ENCODE results near the gene EMC6.

EMC6 gene

DNA sequence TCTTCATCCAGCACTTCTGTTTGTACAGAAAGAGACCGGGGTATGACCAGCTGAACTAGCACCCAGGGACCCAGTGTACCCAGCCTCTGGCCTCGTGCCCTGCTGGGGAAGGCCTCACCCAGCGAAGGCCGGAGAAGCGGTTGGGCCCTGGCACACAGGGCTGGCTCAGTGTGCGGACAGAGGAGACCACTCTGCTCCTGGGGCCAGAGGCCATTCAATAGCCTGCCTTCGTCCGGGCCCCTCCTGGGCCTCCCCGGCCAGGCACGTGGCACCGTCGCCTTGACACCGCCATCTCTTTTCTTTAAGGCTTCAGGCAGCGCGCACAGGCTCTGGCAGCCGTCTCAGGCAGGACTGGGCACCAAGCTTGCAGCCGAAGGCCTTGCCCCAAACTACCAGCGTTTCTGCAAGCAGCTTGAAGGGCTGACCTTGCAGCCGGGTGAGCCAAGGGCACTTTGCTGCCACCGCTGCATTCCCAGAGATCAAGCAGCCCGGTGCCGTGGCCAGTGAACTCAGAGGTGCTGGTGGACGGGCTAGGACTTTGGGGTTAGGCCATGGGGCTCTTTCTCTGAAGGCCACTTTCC lies 8.2 kb upstream of the EMC6 start:
- Mint-ChIP-seq H3K4me3 (no peak overlapping the region), H3K27ac (no peak overlapping the region), H3K36me3 (peaks cover 19 to 38% of the 10 kb centered on the region in 2 donors), H3K27me3 (no peaks in the 10 kb centered on the region), H3K4me1 (peaks cover 0 to 4% of the 10 kb centered on the region in 2 donors), H3K9me3 (no peaks in the 10 kb centered on the region)
- ATAC-seq (replicated peaks) = no peak
- no peak for DNase-seq

GRCh38 chr17:3663102-3664011 lies 5.3 kb upstream of the EMC6 start:
- no peak for ATAC-seq (replicated peaks)
- peaks cover 16 to 19% of the 10 kb centered on the region in 2 donors for H3K4me1 Mint-ChIP-seq
- DNase-seq = no peak
- H3K4me3 Mint-ChIP-seq = no peak overlapping the region
- no peaks in the 10 kb centered on the region for H3K9me3 Mint-ChIP-seq
- peaks cover 10 to 26% of the 10 kb centered on the region in 2 donors for H3K36me3 Mint-ChIP-seq
- H3K27me3 Mint-ChIP-seq = no peaks in the 10 kb centered on the region
- no peak overlapping the region for H3K27ac Mint-ChIP-seq

DNA sequence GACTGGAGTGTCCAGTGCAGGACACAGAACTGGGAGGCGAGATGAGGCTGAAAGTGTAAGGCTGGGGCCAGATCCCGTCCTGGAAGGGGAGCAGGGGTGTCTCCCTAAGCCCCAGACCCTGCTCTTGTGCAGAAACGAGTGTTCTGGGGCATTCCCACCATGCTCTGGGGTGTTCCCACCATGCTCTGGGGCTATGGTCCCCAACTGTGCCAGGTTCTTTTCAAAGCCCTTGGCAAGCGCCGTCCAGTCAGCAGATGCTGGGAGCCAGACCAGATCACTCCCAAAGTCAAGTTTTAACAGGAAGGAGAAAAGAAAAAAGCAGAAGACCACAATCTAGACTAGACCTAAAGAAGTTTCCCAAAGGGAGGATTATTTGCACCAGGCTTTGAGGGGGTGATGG lies 2.8 kb upstream of the EMC6 start:
- DNase-seq = no peak
- Mint-ChIP-seq H3K4me1 (peaks cover 20 to 38% of the 10 kb centered on the region in 2 donors), H3K27ac (peak overlapping the region; percentile 74), H3K27me3 (no peaks in the 10 kb centered on the region), H3K36me3 (peaks cover 12 to 25% of the 10 kb centered on the region in 2 donors), H3K4me3 (peak overlapping the region in 1 of 2 donors; percentile 50), H3K9me3 (no peaks in the 10 kb centered on the region)
- no peak for ATAC-seq (replicated peaks)

- DNase-seq (no peak), ATAC-seq (replicated peaks) (no peak)
- Mint-ChIP-seq H3K27me3 (no peaks in the 10 kb centered on the region), H3K36me3 (peaks cover 9 to 21% of the 10 kb centered on the region in 2 donors), H3K9me3 (no peaks in the 10 kb centered on the region), H3K4me1 (peaks cover 21 to 38% of the 10 kb centered on the region in 2 donors), H3K27ac (peak overlapping the region; percentile 49), H3K4me3 (peak overlapping the region; percentile 1 to 50)
These were observed 2.1 kb upstream of the EMC6 start for GRCh38 chr17:3666516-3666915.

DNA sequence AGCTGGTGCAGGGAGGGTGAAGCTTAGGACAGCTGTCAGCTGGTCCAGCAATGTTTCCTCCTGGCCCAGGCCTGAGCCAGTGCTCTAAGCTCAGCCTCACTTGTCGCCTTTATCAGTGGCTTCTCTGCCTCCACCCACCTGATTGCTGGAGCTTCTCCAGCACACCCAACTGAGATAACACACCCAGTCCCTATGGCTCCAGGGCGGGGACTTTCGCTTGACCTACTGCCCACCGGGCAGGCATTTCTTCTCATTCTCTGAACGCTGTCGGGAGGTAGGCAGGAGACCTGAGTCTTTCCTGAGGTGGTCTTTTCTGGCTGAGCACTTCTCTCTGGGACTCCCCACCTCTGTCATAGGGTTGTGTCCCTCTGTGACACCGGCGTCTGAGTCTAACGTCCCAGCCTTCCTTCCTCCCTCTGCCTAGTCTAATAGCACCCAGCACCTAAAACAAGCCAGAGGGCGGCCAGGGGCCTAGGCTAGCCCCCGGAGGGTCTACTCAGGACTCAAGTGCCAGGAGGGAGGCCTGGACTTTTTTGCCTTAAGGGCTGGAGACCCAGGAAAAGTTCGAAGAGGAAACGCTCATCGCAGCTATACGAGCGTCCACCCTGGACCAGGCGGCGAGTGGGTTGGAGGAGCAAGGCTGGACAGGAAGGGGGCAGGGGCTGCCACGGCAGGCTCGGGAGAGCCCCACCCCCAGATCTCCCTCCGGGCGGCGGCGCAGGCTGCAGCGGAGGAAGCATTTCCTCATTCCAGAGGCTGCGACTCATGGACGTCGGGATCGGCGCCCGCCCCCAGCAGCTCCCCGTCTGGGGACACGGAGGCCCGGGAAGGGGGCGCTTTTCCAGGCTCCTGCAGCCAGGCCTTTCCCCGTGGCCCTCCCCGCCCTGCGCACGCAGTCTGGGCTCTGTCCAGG lies 990 bp upstream of the EMC6 start:
- peaks cover 12 to 28% of the 10 kb centered on the region in 2 donors for H3K36me3 Mint-ChIP-seq
- peak overlapping the region; percentile 91 for H3K27ac Mint-ChIP-seq
- H3K9me3 Mint-ChIP-seq = no peaks in the 10 kb centered on the region
- peaks cover 26 to 38% of the 10 kb centered on the region in 2 donors for H3K4me1 Mint-ChIP-seq
- DNase-seq = no peak
- H3K4me3 Mint-ChIP-seq = peak overlapping the region; percentile 91 to 96
- no peaks in the 10 kb centered on the region for H3K27me3 Mint-ChIP-seq
- peak; percentile 1 to 15 for ATAC-seq (replicated peaks)

GRCh38 chr17:3669085-3669347 lies 404 bp downstream of the EMC6 start:
- peaks cover 26 to 52% of the 10 kb centered on the region in 2 donors for H3K4me1 Mint-ChIP-seq
- no peaks in the 10 kb centered on the region for H3K9me3 Mint-ChIP-seq
- ATAC-seq (replicated peaks) = no peak
- DNase-seq = no peak
- H3K27me3 Mint-ChIP-seq = no peaks in the 10 kb centered on the region
- peaks cover 11 to 35% of the 10 kb centered on the region in 2 donors for H3K36me3 Mint-ChIP-seq
- peak overlapping the region; percentile 91 to 96 for H3K4me3 Mint-ChIP-seq
- peak overlapping the region; percentile 97 for H3K27ac Mint-ChIP-seq

GRCh38 chr17:3669548-3669947 lies 936 bp downstream of the EMC6 start:
- Mint-ChIP-seq H3K36me3 (peaks cover 7 to 32% of the 10 kb centered on the region in 2 donors), H3K27ac (peak overlapping the region; percentile 97), H3K27me3 (no peaks in the 10 kb centered on the region), H3K4me1 (peaks cover 27 to 53% of the 10 kb centered on the region in 2 donors), H3K4me3 (peak overlapping the region; percentile 91 to 96), H3K9me3 (no peaks in the 10 kb centered on the region)
- no peak for ATAC-seq (replicated peaks)
- DNase-seq = no peak

DNA sequence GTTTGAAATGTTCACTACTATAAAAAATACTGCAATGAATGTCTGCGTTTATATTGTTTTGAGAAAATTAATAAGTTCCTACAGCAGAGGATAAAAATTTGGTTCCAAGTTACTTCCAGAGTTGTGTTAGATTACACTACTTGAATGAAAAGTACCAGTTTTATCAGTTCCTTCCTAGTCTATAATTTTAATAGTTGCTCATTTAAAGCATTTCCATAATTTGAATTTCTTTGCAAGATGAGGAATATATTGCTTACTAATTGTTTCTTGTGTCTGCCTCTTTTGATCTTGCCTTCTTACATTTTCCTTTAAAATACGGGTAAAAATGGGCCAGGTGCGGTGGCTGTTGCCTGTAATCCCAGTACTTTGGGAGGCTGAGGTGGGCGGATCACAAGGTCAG lies 4.0 kb downstream of the EMC6 start:
- H3K27ac Mint-ChIP-seq = peak overlapping the region; percentile 75
- H3K4me1 Mint-ChIP-seq = peaks cover 21 to 50% of the 10 kb centered on the region in 2 donors
- DNase-seq (no peak), ATAC-seq (replicated peaks) (no peak)
- no peaks in the 10 kb centered on the region for H3K27me3 Mint-ChIP-seq
- peaks cover 12 to 37% of the 10 kb centered on the region in 2 donors for H3K36me3 Mint-ChIP-seq
- no peaks in the 10 kb centered on the region for H3K9me3 Mint-ChIP-seq
- H3K4me3 Mint-ChIP-seq = no peak overlapping the region

GRCh38 chr17:3675886-3676285 lies 7.3 kb downstream of the EMC6 start:
- Mint-ChIP-seq H3K4me3 (no peak overlapping the region), H3K36me3 (peaks cover 18 to 40% of the 10 kb centered on the region in 2 donors), H3K27me3 (no peaks in the 10 kb centered on the region), H3K9me3 (no peaks in the 10 kb centered on the region), H3K4me1 (peaks cover 22 to 42% of the 10 kb centered on the region in 2 donors), H3K27ac (peak overlapping the region; percentile 56)
- DNase-seq (no peak), ATAC-seq (replicated peaks) (no peak)

DNA sequence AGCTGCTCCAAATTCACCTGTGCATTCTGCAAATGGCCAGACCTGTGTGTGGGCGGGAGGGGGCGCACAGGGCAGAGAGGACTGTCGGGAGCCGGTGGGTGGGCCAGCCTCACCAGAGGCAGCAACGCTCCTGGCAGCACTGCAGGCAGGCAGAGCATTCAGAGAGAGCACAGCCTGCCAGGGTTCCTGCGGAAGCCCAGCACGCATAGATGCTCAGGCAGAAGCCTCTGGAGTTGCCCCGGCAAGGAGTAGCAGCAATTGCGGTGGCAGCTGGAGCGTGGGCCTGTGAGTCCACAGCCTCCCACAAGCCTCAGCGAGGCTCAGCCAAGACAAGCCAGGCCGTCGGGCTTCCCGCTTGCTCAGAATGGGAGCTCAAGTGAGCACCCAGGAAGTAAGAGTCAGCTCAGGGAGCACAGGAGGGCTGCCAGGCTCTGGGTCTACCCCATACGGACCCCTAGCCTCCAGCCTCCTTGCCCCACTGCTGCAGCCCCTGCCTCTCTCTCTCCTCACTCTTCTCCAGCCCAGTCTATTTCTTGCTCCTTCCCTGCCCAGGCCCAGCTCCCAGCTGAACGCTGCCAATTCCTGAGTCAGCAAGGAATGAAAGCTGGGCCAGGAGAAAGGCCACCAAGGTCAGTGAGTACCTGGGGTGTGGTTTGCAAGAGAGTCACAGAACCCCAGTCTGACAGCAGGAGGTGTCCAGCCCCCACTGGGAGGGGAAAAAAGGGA lies 9.6 kb downstream of the EMC6 start:
- no peak for ATAC-seq (replicated peaks)
- no peaks in the 10 kb centered on the region for H3K27me3 Mint-ChIP-seq
- no peaks in the 10 kb centered on the region for H3K9me3 Mint-ChIP-seq
- H3K27ac Mint-ChIP-seq = peak overlapping the region; percentile 65
- H3K36me3 Mint-ChIP-seq = peaks cover 26 to 44% of the 10 kb centered on the region in 2 donors
- no peak overlapping the region for H3K4me3 Mint-ChIP-seq
- peaks cover 26 to 56% of the 10 kb centered on the region in 2 donors for H3K4me1 Mint-ChIP-seq
- DNase-seq = no peak

- no peaks in the 10 kb centered on the region for H3K27me3 Mint-ChIP-seq
- H3K4me3 Mint-ChIP-seq = no peak overlapping the region
- DNase-seq (no peak), ATAC-seq (replicated peaks) (no peak)
- no peak overlapping the region for H3K27ac Mint-ChIP-seq
- no peaks in the 10 kb centered on the region for H3K9me3 Mint-ChIP-seq
- H3K36me3 Mint-ChIP-seq = peaks cover 31 to 45% of the 10 kb centered on the region in 2 donors
- peaks cover 29 to 56% of the 10 kb centered on the region in 2 donors for H3K4me1 Mint-ChIP-seq
These were observed 10.4 kb downstream of the EMC6 start for GRCh38 chr17:3678821-3679530.

GRCh38 chr17:3679531-3680126 lies 11.0 kb downstream of the EMC6 start:
- H3K4me3 Mint-ChIP-seq = no peak overlapping the region
- H3K36me3 Mint-ChIP-seq = peaks cover 35 to 43% of the 10 kb centered on the region in 2 donors
- peak overlapping the region; percentile 71 for H3K27ac Mint-ChIP-seq
- H3K4me1 Mint-ChIP-seq = peaks cover 27 to 59% of the 10 kb centered on the region in 2 donors
- DNase-seq = no peak
- no peak for ATAC-seq (replicated peaks)
- no peaks in the 10 kb centered on the region for H3K27me3 Mint-ChIP-seq
- H3K9me3 Mint-ChIP-seq = no peaks in the 10 kb centered on the region

GRCh38 chr17:3681057-3681456 lies 12.4 kb downstream of the EMC6 start:
- Mint-ChIP-seq H3K9me3 (no peaks in the 10 kb centered on the region), H3K27me3 (no peaks in the 10 kb centered on the region), H3K4me3 (no peak overlapping the region), H3K27ac (no peak overlapping the region), H3K36me3 (peaks cover 35 to 41% of the 10 kb centered on the region in 2 donors), H3K4me1 (peaks cover 26 to 61% of the 10 kb centered on the region in 2 donors)
- no peak for ATAC-seq (replicated peaks)
- DNase-seq = no peak

Measured in stimulated activated naive B cell treated with anti-CD40 and anti-IgM and Interleukin-4, amounts not matched to agents 10 μg/mL and 1 μg/mL and 100 μg/mL, for 72 hours (primary cell).